HCT116 (cell line): ENCODE results near the gene HOXA11.

ENCODE experiments used
- CTCF ChIP-seq, 3 experiments: fragments of 200-600 bp in 1 of 3; sonication (generic) in 1 of 3; IDR thresholded peaks in 2 of 3; conservative IDR thresholded peaks in 1 of 3; 2 replicates each; pipeline ENCODE4 v1.5.1; 2012 to 2017; ENCODE audit warnings: low read depth in 2 of 3, low read length in 2 of 3, antibody characterized with exemption in 1 of 3, borderline replicate concordance in 1 of 3, control low read depth in 1 of 3, mild to moderate bottlenecking in 1 of 3, mixed read lengths in 1 of 3, mixed run types in 1 of 3, moderate library complexity in 1 of 3; ENCODE audit not compliant: insufficient read depth in 1 of 3
- MAX ChIP-seq: IDR thresholded peaks from 2 replicates; pipeline ENCODE4 v1.6.1; 2012

GRCh38 chr7:27176524-27176845 lies 8.5 kb downstream of the HOXA11 start:
- no peak for TF ChIP-seq CTCF (IDR thresholded peaks at IDR 0.05 in 2 of 3, conservative IDR thresholded peaks at IDR 0.05 in 1 of 3; ENCODE audit: borderline replicate concordance in 1 of 3, insufficient read depth in 1 of 3, low read depth in 2 of 3, low read length in 2 of 3)
- TF ChIP-seq MAX = no peak
